ENCODE data around the gene TGFBR3L.

Gene TGFBR3L

GRCh38 chr19:7916103-7916954, 1.7 kb downstream of the TGFBR3L start (continued):
- no peak for TF ChIP-seq ZNF404 (tag by site-specific recombination; IDR thresholded peaks at IDR 0.05)
- TF ChIP-seq ZNF155 (tag by site-specific recombination; IDR thresholded peaks at IDR 0.05): no peak
- TF ChIP-seq ZNF48 (tag by site-specific recombination; IDR thresholded peaks at IDR 0.05): no peak
- 0 out of 2 replicates have a peak, but pooled peaks have one; percentile 12 for TF ChIP-seq ZFP69B (tag by site-specific recombination; IDR thresholded peaks at IDR 0.05)
- no peak for TF ChIP-seq SETDB1 (IDR thresholded peaks at IDR 0.05; ENCODE audit: insufficient read length, low read length)
- TF ChIP-seq ZNF513 (tag by site-specific recombination; IDR thresholded peaks at IDR 0.05): no peak
- peak; percentile 58 for TF ChIP-seq GLIS2 (tag by site-specific recombination; IDR thresholded peaks at IDR 0.05)
- 0 out of 2 replicates have a peak, but pooled peaks have one; percentile 13 for TF ChIP-seq ZNF677 (tag by site-specific recombination; IDR thresholded peaks at IDR 0.05)
- TF ChIP-seq ZNF266 (tag by site-specific recombination; IDR thresholded peaks at IDR 0.05; ENCODE audit: low read depth): no peak
- no peak for TF ChIP-seq ZNF121 (tag by site-specific recombination; IDR thresholded peaks at IDR 0.05)
- 0 out of 2 replicates have a peak, but pooled peaks have one; percentile 14 for TF ChIP-seq ZNF398 (tag by site-specific recombination; IDR thresholded peaks at IDR 0.05)
- TF ChIP-seq ZNF707 (tag by site-specific recombination; IDR thresholded peaks at IDR 0.05): no peak
- no peak for TF ChIP-seq ZNF2 (tag by site-specific recombination; IDR thresholded peaks at IDR 0.05)
- no peak for TF ChIP-seq HOXC10 (CRISPR knock-in tag; IDR thresholded peaks at IDR 0.05)
- no peak for TF ChIP-seq ZBTB49 (tag by site-specific recombination; IDR thresholded peaks at IDR 0.05; ENCODE audit: low read depth)
- TF ChIP-seq ZNF621 (tag by site-specific recombination; IDR thresholded peaks at IDR 0.05): no peak
- no peak for TF ChIP-seq OVOL3 (tag by site-specific recombination; IDR thresholded peaks at IDR 0.05)
- no peak for TF ChIP-seq ZNF518A (tag by site-specific recombination; conservative IDR thresholded peaks at IDR 0.05; ENCODE audit: low read depth)
- peak; percentile 60 for TF ChIP-seq ZBTB20 (tag by site-specific recombination; IDR thresholded peaks at IDR 0.05)
- TF ChIP-seq ZNF10 (tag by site-specific recombination; IDR thresholded peaks at IDR 0.05): no peak
- TF ChIP-seq KLF7 (tag by site-specific recombination; IDR thresholded peaks at IDR 0.05; ENCODE audit: borderline replicate concordance): no peak
- peak; percentile 87; the same call in 1 of the 2 replicates for TF ChIP-seq ZNF561 (tag by site-specific recombination; IDR thresholded peaks at IDR 0.05; ENCODE audit: borderline replicate concordance)
- no peak for TF ChIP-seq ZNF510 (tag by site-specific recombination; IDR thresholded peaks at IDR 0.05; ENCODE audit: insufficient replicate concordance)
- no peak for TF ChIP-seq YY1 (tag by site-specific recombination; IDR thresholded peaks at IDR 0.05)
- no peak for TF ChIP-seq ZXDB (tag by site-specific recombination; IDR thresholded peaks at IDR 0.05)
- no peak for TF ChIP-seq ZNF473 (tag by site-specific recombination; IDR thresholded peaks at IDR 0.05)
- TF ChIP-seq ZNF544 (tag by site-specific recombination; IDR thresholded peaks at IDR 0.05): no peak
- TF ChIP-seq ZNF660 (tag by site-specific recombination; IDR thresholded peaks at IDR 0.05): 0 out of 2 replicates have a peak, but pooled peaks have one; percentile 40
- peak; percentile 48 for TF ChIP-seq ZBTB48 (tag by site-specific recombination; IDR thresholded peaks at IDR 0.05)
